Progenitor cell of endocrine pancreas (in vitro differentiated cells): Measurements from ENCODE around the gene GPR152. TPM values are rescaled to one million over a fixed set of nuclear protein-coding genes. Genes with fewer than 3 reads are reported as not detected.
A peak's percentile ranks its signal among the peaks of the same experiment; 100 is the strongest.

Experiments
- DNase-seq: peaks from one replicate; pipeline ENCODE4 v3.0.0; 2021; ENCODE audit warnings: low spot score; ENCODE audit not compliant: unreplicated experiment
- H3K27ac Mint-ChIP-seq: 2 replicates; pipeline ENCODE4 v1.8.0; 2021; ENCODE audit warnings: mild to moderate bottlenecking, moderate library complexity, mixed read lengths
- H3K27me3 Mint-ChIP-seq: 2 replicates; pipeline ENCODE4 v1.8.0; 2021; ENCODE audit warnings: mixed read lengths
- H3K36me3 Mint-ChIP-seq: 2 replicates; pipeline ENCODE4 v1.8.0; 2022; ENCODE audit warnings: mixed read lengths; ENCODE audit not compliant: insufficient read depth
- H3K4me1 Mint-ChIP-seq: 2 replicates; pipeline ENCODE4 v1.8.0; 2021; ENCODE audit warnings: low read depth, mixed read lengths
- H3K4me3 Mint-ChIP-seq: 2 replicates; pipeline ENCODE4 v1.8.0; 2021; ENCODE audit warnings: low read depth, mild to moderate bottlenecking, moderate library complexity, mixed read lengths
- H3K9me3 Mint-ChIP-seq: 2 replicates; pipeline ENCODE4 v1.8.0; 2021; ENCODE audit warnings: low read depth, mixed read lengths
- CTCF ChIP-seq: fragments of 200-600 bp; sonication (generic); IDR thresholded peaks from one replicate; pipeline ENCODE4 v1.5.0; 2021; ENCODE audit warnings: antibody characterized with exemption, mild to moderate bottlenecking; ENCODE audit not compliant: unreplicated experiment
- total RNA-seq: library from RNA; stranded (reverse); gene quantifications from 2 replicates; pipeline ENCODE4 v1.2.1, GENCODE V29; 2021

The GPR152 gene
- total RNA-seq, 1 donor from 2014 or later = not detected

GRCh38 chr11:67464411-67465188 lies 12.1 kb upstream of the GPR152 start:
- no peak for TF ChIP-seq CTCF
- peak overlapping the region; percentile 95 for H3K27ac Mint-ChIP-seq
- peak; percentile 79 for DNase-seq
- H3K27me3 Mint-ChIP-seq = no peaks in the 10 kb centered on the region
- H3K4me1 Mint-ChIP-seq = peaks cover 12% of the 10 kb centered on the region
- H3K9me3 Mint-ChIP-seq = no peaks in the 10 kb centered on the region
- peak overlapping the region; percentile 82 for H3K4me3 Mint-ChIP-seq
- H3K36me3 Mint-ChIP-seq = no peaks in the 10 kb centered on the region

- H3K9me3 Mint-ChIP-seq = no peaks in the 10 kb centered on the region
- H3K4me1 Mint-ChIP-seq = peaks cover 12% of the 10 kb centered on the region
- H3K36me3 Mint-ChIP-seq = no peaks in the 10 kb centered on the region
- H3K4me3 Mint-ChIP-seq = peak overlapping the region; percentile 82
- no peak for DNase-seq
- H3K27me3 Mint-ChIP-seq = no peaks in the 10 kb centered on the region
- peak overlapping the region; percentile 95 for H3K27ac Mint-ChIP-seq
- TF ChIP-seq CTCF = no peak
Measured at GRCh38 chr11:67463680-67464410, 11.3 kb upstream of the GPR152 start.

- Mint-ChIP-seq H3K4me1 (peaks cover 9% of the 10 kb centered on the region), H3K4me3 (no peak overlapping the region), H3K27ac (no peak overlapping the region), H3K27me3 (no peaks in the 10 kb centered on the region), H3K9me3 (no peaks in the 10 kb centered on the region), H3K36me3 (no peaks in the 10 kb centered on the region)
- TF ChIP-seq CTCF = no peak
- DNase-seq = no peak
Measured at GRCh38 chr11:67463186-67463585, 10.7 kb upstream of the GPR152 start.

GRCh38 chr11:67458266-67458665 lies 5.7 kb upstream of the GPR152 start:
- no peaks in the 10 kb centered on the region for H3K4me1 Mint-ChIP-seq

More at GRCh38 chr11:67458266-67458665, 5.7 kb upstream of the GPR152 start:
- H3K27me3 Mint-ChIP-seq = peaks cover 4% of the 10 kb centered on the region
- no peaks in the 10 kb centered on the region for H3K9me3 Mint-ChIP-seq
- no peak for DNase-seq
- no peak for TF ChIP-seq CTCF
- no peak overlapping the region for H3K27ac Mint-ChIP-seq
- no peaks in the 10 kb centered on the region for H3K36me3 Mint-ChIP-seq
- no peak overlapping the region for H3K4me3 Mint-ChIP-seq
